Tibial artery (tissue), 4 donors: ENCODE measurements around the gene KCNG1.
A peak's percentile ranks its signal among the peaks of the same experiment; 100 is the strongest.

Experiments used
- DNase-seq, 2 donors: peaks; one replicate each; pipeline ENCODE4 v3.0.0-alpha.2; 2019
- H3K27ac ChIP-seq, 2 donors: fragments of 200-600 bp; sonication (generic) in 1 of 2; 1 replicate in 1 of 2; 2 replicates in 1 of 2; pipeline ENCODE4 v1.5.1; 2018 to 2019; ENCODE audit warnings: mild to moderate bottlenecking in 1 of 2
- H3K27me3 ChIP-seq, 2 donors: fragments of 200-600 bp; sonication (generic) in 1 of 2; one replicate each; pipeline versions ENCODE4 v1.5.1 to v1.6.0; 2016 to 2019
- H3K36me3 ChIP-seq, 3 donors: fragments of 200-600 bp; sonication (generic) in 2 of 3; one replicate each; pipeline ENCODE4 v1.5.1; 2016 to 2019; ENCODE audit warnings: mild to moderate bottlenecking in 2 of 3
- H3K4me1 ChIP-seq, 4 donors: fragments of 200-600 bp; sonication (generic) in 2 of 4; 1 replicate in 3 of 4; 2 replicates in 1 of 4; pipeline ENCODE4 v1.5.1; 2016 to 2019
- H3K4me3 ChIP-seq, 2 donors: fragments of 200-600 bp; sonication (generic) in 1 of 2; 1 replicate in 1 of 2; 2 replicates in 1 of 2; pipeline ENCODE4 v1.5.1; 2018 to 2019; ENCODE audit warnings: mild to moderate bottlenecking in 2 of 2
- H3K9me3 ChIP-seq, 3 donors: fragments of 200-600 bp; sonication (generic) in 1 of 3; one replicate each; pipeline ENCODE4 v1.5.1; 2016 to 2019
- intact Hi-C: fragments of 100-400 bp; cut with DNase I; formaldehyde crosslinking; loops from one replicate; pipeline ENCODE4 v1.15.0; 2023; ENCODE audit warnings: low total_unique reads
- TF ChIP-seq, protein P1 (sequence below), 2 experiments: fragments of 200-600 bp in 1 of 2; fragments of 450-650 bp in 1 of 2; IDR thresholded peaks; one replicate each; pipeline ENCODE4 v1.5.1; 2017 to 2019; ENCODE audit warnings: antibody characterized with exemption in 2 of 2, mild to moderate bottlenecking in 1 of 2, moderate library complexity in 1 of 2

KCNG1 gene

GRCh38 chr20:50958615-50959542 lies 64.0 kb downstream of the KCNG1 start, which contains the start of gene MOCS3:
Gene MOCS3 (plus strand): TSS chr20:50958818. CDS start chr20:50958843, 25 bp downstream.
- Histone ChIP-seq H3K27me3 (no peaks in the 10 kb centered on the region), H3K4me3 (peak within 1 kb of the TSS; percentile 83 to 88), H3K4me1 (peaks cover 0 to 50% (median 33%) of the 10 kb centered on the region in 4 donors), H3K27ac (peak within 1 kb of the TSS; percentile 87 to 88), H3K9me3 (no peaks in the 10 kb centered on the region), H3K36me3 (peaks cover 6 to 19% (median 15%) of the 10 kb centered on the region in 3 donors)
- peak; percentile 74 to 87 for DNase-seq
- intact Hi-C loops: loop anchor here (10.0 kb wide), 1 partner anchor 496 kb away; no protein-coding TSS in a partner anchor
- TF ChIP-seq, protein P1, sequence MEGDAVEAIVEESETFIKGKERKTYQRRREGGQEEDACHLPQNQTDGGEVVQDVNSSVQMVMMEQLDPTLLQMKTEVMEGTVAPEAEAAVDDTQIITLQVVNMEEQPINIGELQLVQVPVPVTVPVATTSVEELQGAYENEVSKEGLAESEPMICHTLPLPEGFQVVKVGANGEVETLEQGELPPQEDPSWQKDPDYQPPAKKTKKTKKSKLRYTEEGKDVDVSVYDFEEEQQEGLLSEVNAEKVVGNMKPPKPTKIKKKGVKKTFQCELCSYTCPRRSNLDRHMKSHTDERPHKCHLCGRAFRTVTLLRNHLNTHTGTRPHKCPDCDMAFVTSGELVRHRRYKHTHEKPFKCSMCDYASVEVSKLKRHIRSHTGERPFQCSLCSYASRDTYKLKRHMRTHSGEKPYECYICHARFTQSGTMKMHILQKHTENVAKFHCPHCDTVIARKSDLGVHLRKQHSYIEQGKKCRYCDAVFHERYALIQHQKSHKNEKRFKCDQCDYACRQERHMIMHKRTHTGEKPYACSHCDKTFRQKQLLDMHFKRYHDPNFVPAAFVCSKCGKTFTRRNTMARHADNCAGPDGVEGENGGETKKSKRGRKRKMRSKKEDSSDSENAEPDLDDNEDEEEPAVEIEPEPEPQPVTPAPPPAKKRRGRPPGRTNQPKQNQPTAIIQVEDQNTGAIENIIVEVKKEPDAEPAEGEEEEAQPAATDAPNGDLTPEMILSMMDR (IDR thresholded peaks at IDR 0.05): peak; percentile 8 to 11

GRCh38 chr20:50957798-50958614 lies 64.9 kb downstream of the KCNG1 start, which contains the start of gene DPM1:
Gene DPM1 (minus strand): TSS chr20:50958532. CDS start chr20:50958523, 9 bp downstream.
- intact Hi-C loops: loop anchor here (10.0 kb wide), 1 partner anchor 497 kb away; no protein-coding TSS in a partner anchor
- Histone ChIP-seq H3K36me3 (peaks cover 13 to 24% (median 20%) of the 10 kb centered on the region in 3 donors), H3K9me3 (no peaks in the 10 kb centered on the region), H3K27ac (peak within 1 kb of the TSS; percentile 87 to 88), H3K27me3 (no peaks in the 10 kb centered on the region), H3K4me1 (peaks cover 0 to 50% (median 33%) of the 10 kb centered on the region in 4 donors), H3K4me3 (peak within 1 kb of the TSS; percentile 83 to 88)
- peak; percentile 83 to 91 for DNase-seq
- TF ChIP-seq, protein P1 (IDR thresholded peaks at IDR 0.05): no peak

DNA sequence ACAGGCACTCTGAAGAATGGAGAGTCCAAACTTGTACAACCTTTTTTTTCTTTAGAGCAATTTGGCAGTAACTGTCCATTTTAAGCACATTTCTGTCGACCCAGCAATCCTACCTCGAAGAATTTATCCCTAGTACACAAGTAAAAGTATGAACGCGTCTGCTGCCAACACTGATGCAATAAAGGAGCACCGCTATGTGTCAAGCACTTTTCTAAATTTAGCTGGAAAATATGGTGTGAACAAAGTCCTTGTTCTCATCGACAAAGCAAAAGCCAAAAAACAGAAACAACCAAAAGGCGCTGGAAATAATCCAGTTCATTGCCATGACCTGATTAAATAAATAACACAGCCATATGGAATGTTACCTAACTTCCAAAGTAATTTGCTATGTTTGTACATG lies 65.6 kb downstream of the KCNG1 start:
- no peak for DNase-seq
- intact Hi-C loops: loop anchor here (10.0 kb wide), 1 partner anchor 498 kb away; no protein-coding TSS in a partner anchor
- Histone ChIP-seq H3K9me3 (no peaks in the 10 kb centered on the region), H3K27me3 (no peaks in the 10 kb centered on the region), H3K4me3 (peak overlapping the region; percentile 83 to 88), H3K36me3 (peaks cover 14 to 22% (median 18%) of the 10 kb centered on the region in 3 donors), H3K4me1 (peaks cover 0 to 50% (median 33%) of the 10 kb centered on the region in 4 donors), H3K27ac (peak overlapping the region; percentile 87 to 88)
- TF ChIP-seq, protein P1 (IDR thresholded peaks at IDR 0.05): no peak

- no peaks in the 10 kb centered on the region for H3K27me3 ChIP-seq
- TF ChIP-seq, protein P1 (IDR thresholded peaks at IDR 0.05): no peak
- H3K4me1 ChIP-seq: peaks cover 0 to 29% (median 23%) of the 10 kb centered on the region in 4 donors
- DNase-seq: no peak
- H3K27ac ChIP-seq: no peak overlapping the region
- no peak overlapping the region for H3K4me3 ChIP-seq
- intact Hi-C loops: loop anchor here (10.0 kb wide), 1 partner anchor 501 kb away; no protein-coding TSS in a partner anchor
- H3K9me3 ChIP-seq: no peaks in the 10 kb centered on the region
- H3K36me3 ChIP-seq: peaks cover 35 to 38% (median 37%) of the 10 kb centered on the region in 3 donors
Measured at GRCh38 chr20:50953821-50954220, 69.1 kb downstream of the KCNG1 start.
